ENCODE measurements around the gene PITPNC1. TPM values are rescaled to one million over a fixed set of nuclear protein-coding genes. Genes with fewer than 3 reads are reported as not detected.

The PITPNC1 gene
- total RNA-seq, 4 donors from 2014 or later: 1.9 to 12.4 (median 5.2) TPM

- TF ChIP-seq, protein P1, sequence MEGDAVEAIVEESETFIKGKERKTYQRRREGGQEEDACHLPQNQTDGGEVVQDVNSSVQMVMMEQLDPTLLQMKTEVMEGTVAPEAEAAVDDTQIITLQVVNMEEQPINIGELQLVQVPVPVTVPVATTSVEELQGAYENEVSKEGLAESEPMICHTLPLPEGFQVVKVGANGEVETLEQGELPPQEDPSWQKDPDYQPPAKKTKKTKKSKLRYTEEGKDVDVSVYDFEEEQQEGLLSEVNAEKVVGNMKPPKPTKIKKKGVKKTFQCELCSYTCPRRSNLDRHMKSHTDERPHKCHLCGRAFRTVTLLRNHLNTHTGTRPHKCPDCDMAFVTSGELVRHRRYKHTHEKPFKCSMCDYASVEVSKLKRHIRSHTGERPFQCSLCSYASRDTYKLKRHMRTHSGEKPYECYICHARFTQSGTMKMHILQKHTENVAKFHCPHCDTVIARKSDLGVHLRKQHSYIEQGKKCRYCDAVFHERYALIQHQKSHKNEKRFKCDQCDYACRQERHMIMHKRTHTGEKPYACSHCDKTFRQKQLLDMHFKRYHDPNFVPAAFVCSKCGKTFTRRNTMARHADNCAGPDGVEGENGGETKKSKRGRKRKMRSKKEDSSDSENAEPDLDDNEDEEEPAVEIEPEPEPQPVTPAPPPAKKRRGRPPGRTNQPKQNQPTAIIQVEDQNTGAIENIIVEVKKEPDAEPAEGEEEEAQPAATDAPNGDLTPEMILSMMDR (IDR thresholded peaks at IDR 0.05): no peak
- no peak for TF ChIP-seq POLR2A (IDR thresholded peaks at IDR 0.05)
- Histone ChIP-seq H3K4me1 (no peaks in the 10 kb centered on the region), H3K9me3 (no peaks in the 10 kb centered on the region), H3K27ac (no peak overlapping the region), H3K4me3 (no peak overlapping the region), H3K36me3 (no peaks in the 10 kb centered on the region), H3K27me3 (no peaks in the 10 kb centered on the region)
- no peak for DNase-seq
Measured at GRCh38 chr17:67565068-67565467, 188.0 kb downstream of the PITPNC1 start.

- H3K4me3 ChIP-seq: no peak overlapping the region
- TF ChIP-seq, protein P1 (IDR thresholded peaks at IDR 0.05): no peak
- no peak for TF ChIP-seq POLR2A (IDR thresholded peaks at IDR 0.05)
- no peak for DNase-seq
- H3K27ac ChIP-seq: no peak overlapping the region
- no peaks in the 10 kb centered on the region for H3K9me3 ChIP-seq
- H3K4me1 ChIP-seq: no peaks in the 10 kb centered on the region
- no peaks in the 10 kb centered on the region for H3K27me3 ChIP-seq
- H3K36me3 ChIP-seq: no peaks in the 10 kb centered on the region
Measured at GRCh38 chr17:67566656-67567055, 189.6 kb downstream of the PITPNC1 start.

DNA sequence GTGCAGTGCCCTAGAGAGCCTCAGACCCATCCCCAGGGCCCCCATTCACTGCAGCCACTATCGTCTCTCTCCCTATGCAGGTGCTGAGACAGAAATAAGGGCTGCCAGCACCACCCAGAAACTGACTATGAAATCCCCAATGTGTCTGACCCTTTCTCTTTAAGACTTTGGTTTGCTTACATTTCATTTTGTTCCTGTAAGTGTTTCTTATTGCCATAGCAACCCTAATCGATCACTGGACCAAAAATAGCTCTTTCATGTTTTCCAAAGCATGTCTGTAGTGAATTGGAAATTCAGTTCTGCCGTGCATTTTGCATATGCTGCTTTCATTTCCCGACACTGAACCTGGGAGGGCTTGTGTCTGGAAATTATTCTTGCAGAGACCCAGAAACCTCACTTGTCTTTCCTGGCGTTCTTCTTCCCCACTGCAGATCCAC is 192.0 kb downstream of the PITPNC1 start:
- Histone ChIP-seq H3K4me3 (no peak overlapping the region), H3K4me1 (no peaks in the 10 kb centered on the region), H3K27me3 (no peaks in the 10 kb centered on the region), H3K9me3 (no peaks in the 10 kb centered on the region), H3K27ac (no peak overlapping the region), H3K36me3 (no peaks in the 10 kb centered on the region)
- no peak for TF ChIP-seq POLR2A (IDR thresholded peaks at IDR 0.05)
- TF ChIP-seq, protein P1 (IDR thresholded peaks at IDR 0.05): no peak
- DNase-seq: no peak

DNA sequence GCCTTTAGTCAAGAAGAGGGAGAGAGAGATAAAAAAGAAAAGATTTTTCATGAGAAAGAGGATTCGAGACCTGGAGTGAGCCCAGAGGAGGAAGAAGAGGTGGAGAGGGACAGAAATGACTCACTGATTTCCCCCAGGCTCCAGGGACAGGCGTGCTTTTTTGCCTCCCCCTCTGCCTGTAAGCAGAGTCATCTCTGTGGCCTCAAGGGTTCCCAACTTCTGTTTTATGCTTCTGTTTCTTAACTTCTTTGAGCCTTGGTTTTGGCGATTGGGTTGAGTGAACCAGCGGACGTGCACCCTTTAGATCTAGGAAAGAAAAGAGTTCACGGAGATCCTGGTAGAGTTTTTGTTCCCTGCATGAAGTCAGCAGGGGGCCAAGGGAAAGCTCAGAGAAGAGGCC is 192.8 kb downstream of the PITPNC1 start:
- no peaks in the 10 kb centered on the region for H3K36me3 ChIP-seq

GRCh38 chr17:67570797-67571196 is 193.7 kb downstream of the PITPNC1 start:
- Histone ChIP-seq H3K27me3 (no peaks in the 10 kb centered on the region), H3K27ac (no peak overlapping the region), H3K4me1 (peaks cover 0 to 3% (median 0%) of the 10 kb centered on the region in 4 donors), H3K36me3 (no peaks in the 10 kb centered on the region), H3K4me3 (no peak overlapping the region), H3K9me3 (no peaks in the 10 kb centered on the region)
- DNase-seq: no peak
- TF ChIP-seq, protein P1 (IDR thresholded peaks at IDR 0.05): no peak
- no peak for TF ChIP-seq POLR2A (IDR thresholded peaks at IDR 0.05)

More for the DNA sequence above, 192.8 kb downstream of the PITPNC1 start:
- Histone ChIP-seq H3K27ac (peak overlapping the region in 1 of 4 donors; percentile 10), H3K4me1 (peaks cover 0 to under 1% (median 0%) of the 10 kb centered on the region in 4 donors), H3K4me3 (no peak overlapping the region), H3K9me3 (no peaks in the 10 kb centered on the region), H3K27me3 (no peaks in the 10 kb centered on the region)
- no peak for TF ChIP-seq POLR2A (IDR thresholded peaks at IDR 0.05)
- TF ChIP-seq, protein P1 (IDR thresholded peaks at IDR 0.05): no peak
- no peak for DNase-seq

DNA sequence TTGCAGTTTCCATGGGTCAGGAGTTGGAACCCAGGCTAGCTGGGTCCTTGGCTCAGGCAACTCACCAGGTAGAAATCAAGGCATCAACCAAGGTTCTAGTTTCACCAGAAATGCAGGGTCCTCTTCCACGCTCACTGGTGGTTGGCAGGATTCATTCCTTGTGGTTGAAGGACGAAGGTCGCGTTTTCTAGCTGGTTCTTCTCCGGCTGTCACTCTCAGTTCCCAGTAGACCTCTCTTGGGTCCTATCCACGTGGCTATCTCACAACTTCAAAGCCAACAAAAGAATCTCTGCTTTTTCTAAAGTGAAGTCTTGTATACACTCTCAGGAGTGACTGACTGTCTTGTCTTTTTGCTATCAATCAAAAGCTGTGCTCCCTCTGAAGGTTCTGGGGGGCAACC is 194.4 kb downstream of the PITPNC1 start:
- no peak overlapping the region for H3K27ac ChIP-seq

More for the DNA sequence above, 194.4 kb downstream of the PITPNC1 start:
- Histone ChIP-seq H3K36me3 (no peaks in the 10 kb centered on the region), H3K4me1 (peaks cover 0 to 3% (median 0%) of the 10 kb centered on the region in 4 donors), H3K9me3 (no peaks in the 10 kb centered on the region), H3K4me3 (no peak overlapping the region), H3K27me3 (no peaks in the 10 kb centered on the region)
- DNase-seq: no peak
- TF ChIP-seq, protein P1 (IDR thresholded peaks at IDR 0.05): no peak
- TF ChIP-seq POLR2A (IDR thresholded peaks at IDR 0.05): no peak

Measured in Peyer's patch (tissue), 4 donors.